HEK293T (cell line): ENCODE data around the gene NAALADL2.
"Not testable (repeated sequence)": the region's sequence is repeated elsewhere in the genome, so short reads cannot be mapped to it uniquely, and the experiment has no call there.

Experiments
- CTCF ChIA-PET: fragments of 350-600 bp; formaldehyde crosslinking; extraction: SDS; loops from one replicate; lab custom pipeline; 2021; ENCODE audit warnings: antibody characterized with exemption, inconsistent platforms; lab: Yijun Ruan, JAX
- POLR2A ChIA-PET: fragments of 350-600 bp; formaldehyde crosslinking; extraction: SDS; loops from one replicate; lab custom pipeline; 2020; ENCODE audit warnings: antibody characterized with exemption, inconsistent platforms; lab: Yijun Ruan, JAX
- DNase-seq: peaks from one replicate; pipeline ENCODE4 v3.0.0; 2012; ENCODE audit warnings: mixed read lengths; ENCODE audit errors: extremely low spot score
- ARNT ChIP-seq: fragments of 450-650 bp; IDR thresholded peaks from 2 replicates; pipeline ENCODE4 v1.6.1; 2017; ENCODE audit warnings: mild to moderate bottlenecking
- BHLHE40 ChIP-seq: fragments of 450-650 bp; IDR thresholded peaks from 2 replicates; pipeline ENCODE4 v1.6.1; 2016; ENCODE audit warnings: mild to moderate bottlenecking, moderate library complexity, borderline replicate concordance
- CTBP1 ChIP-seq: fragments of 450-650 bp; IDR thresholded peaks from 2 replicates; pipeline ENCODE4 v1.6.1; 2016; ENCODE audit warnings: borderline replicate concordance
- ELF4 ChIP-seq: fragments of 450-650 bp; IDR thresholded peaks from 2 replicates; pipeline ENCODE4 v1.6.1; 2017; ENCODE audit warnings: antibody characterized with exemption
- FOXA1 ChIP-seq: fragments of 450-650 bp; IDR thresholded peaks from 2 replicates; pipeline ENCODE4 v1.6.1; 2016; ENCODE audit warnings: mild to moderate bottlenecking
- FOXK2 ChIP-seq: fragments of 450-650 bp; IDR thresholded peaks from 2 replicates; pipeline ENCODE4 v1.6.1; 2016; ENCODE audit warnings: mild to moderate bottlenecking
- FOXM1 ChIP-seq: fragments of 450-650 bp; IDR thresholded peaks from 2 replicates; pipeline ENCODE4 v1.6.1; 2017; ENCODE audit warnings: mild to moderate bottlenecking, borderline replicate concordance
- HDGF ChIP-seq: fragments of 450-650 bp; IDR thresholded peaks from 2 replicates; pipeline ENCODE4 v1.6.1; 2017; ENCODE audit warnings: antibody characterized with exemption, borderline replicate concordance
- L3MBTL2 ChIP-seq: fragments of 450-650 bp; conservative IDR thresholded peaks from 2 replicates; pipeline ENCODE4 v1.6.1; 2016; ENCODE audit warnings: mild to moderate bottlenecking
- LEF1 ChIP-seq: fragments of 450-650 bp; IDR thresholded peaks from 2 replicates; pipeline ENCODE4 v1.6.1; 2017; ENCODE audit warnings: mild to moderate bottlenecking, borderline replicate concordance
- NFRKB ChIP-seq: fragments of 450-650 bp; IDR thresholded peaks from 2 replicates; pipeline ENCODE4 v1.6.1; 2016; ENCODE audit warnings: mild to moderate bottlenecking, moderate library complexity
- PKNOX1 ChIP-seq: fragments of 450-650 bp; IDR thresholded peaks from 2 replicates; pipeline ENCODE4 v1.6.1; 2016
- SP1 ChIP-seq: fragments of 450-650 bp; IDR thresholded peaks from 2 replicates; pipeline ENCODE4 v1.6.1; 2017
- SUZ12 ChIP-seq: fragments of 450-650 bp; IDR thresholded peaks from 2 replicates; pipeline ENCODE4 v1.6.1; 2016; ENCODE audit warnings: mild to moderate bottlenecking
- TARDBP ChIP-seq: fragments of 450-650 bp; IDR thresholded peaks from 2 replicates; pipeline ENCODE4 v1.6.1; 2016
- ZNF384 ChIP-seq: fragments of 450-650 bp; IDR thresholded peaks from 2 replicates; pipeline ENCODE4 v1.6.1; 2016

Gene NAALADL2

GRCh38 chr3:175356899-175357324 lies 497.8 kb downstream of the NAALADL2 start:
- ChIA-PET POLR2A (no interaction called here), CTCF (no interaction called here)
- no peak for DNase-seq
- TF ChIP-seq SP1 (no peak), SUZ12 (no peak), ARNT (no peak), ZNF384 (no peak), L3MBTL2 (no peak), ELF4 (no peak), NFRKB (no peak), FOXM1 (no peak), TARDBP (no peak), FOXA1 (no peak), PKNOX1 (no peak), FOXK2 (no peak), LEF1 (no peak), HDGF (no peak), CTBP1 (no peak), BHLHE40 (no peak)

DNA sequence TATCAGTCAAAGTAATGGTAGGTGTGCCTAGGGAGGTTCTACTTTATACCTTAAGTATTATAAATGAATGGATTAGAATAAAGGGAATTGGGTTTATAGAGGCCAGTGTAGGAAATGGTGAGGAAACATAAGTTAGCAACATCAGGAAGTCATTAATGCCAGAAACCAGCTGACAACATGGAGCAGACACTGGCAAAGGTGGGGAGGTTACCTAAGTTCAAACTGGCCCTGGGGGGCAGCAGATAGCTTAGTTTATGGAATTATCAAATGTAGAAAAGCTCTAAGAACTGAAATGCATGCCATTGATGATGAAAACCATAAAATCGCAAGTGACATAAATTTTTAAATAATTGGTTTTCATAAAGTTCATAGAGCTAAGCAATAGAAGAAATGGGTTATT lies 498.6 kb downstream of the NAALADL2 start:
- ChIA-PET CTCF (no interaction called here), POLR2A (no interaction called here)
- TF ChIP-seq LEF1 (no peak), BHLHE40 (no peak), ARNT (no peak), HDGF (no peak), CTBP1 (no peak), FOXM1 (no peak), SUZ12 (no peak), ZNF384 (no peak), SP1 (no peak), TARDBP (no peak), ELF4 (no peak), L3MBTL2 (no peak), FOXA1 (no peak), NFRKB (no peak), FOXK2 (no peak), PKNOX1 (no peak)
- no peak for DNase-seq

DNA sequence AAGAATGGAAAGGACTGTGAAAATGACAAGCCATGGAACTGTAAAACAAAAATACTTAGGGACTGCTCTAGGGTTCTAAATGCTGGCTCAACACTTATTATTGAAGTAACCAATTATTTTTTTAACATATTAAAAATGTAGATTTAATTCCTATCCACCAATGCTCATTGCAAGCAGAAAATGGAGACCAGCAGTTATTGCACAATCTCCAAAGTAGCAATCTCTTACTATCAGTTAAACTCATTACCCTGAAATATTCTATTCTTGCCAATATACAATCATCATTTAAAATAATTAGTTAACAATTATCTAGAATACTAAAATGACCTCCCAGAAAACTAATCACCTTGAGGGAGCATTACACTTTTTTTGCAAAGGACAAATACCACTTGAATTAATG lies 499.8 kb downstream of the NAALADL2 start:
- POLR2A ChIA-PET, result no interaction called here
- CTCF ChIA-PET, result no interaction called here
- no peak for DNase-seq
- TF ChIP-seq PKNOX1 (no peak), L3MBTL2 (no peak), NFRKB (no peak), BHLHE40 (no peak), TARDBP (no peak), ELF4 (no peak), SP1 (no peak), ZNF384 (no peak), HDGF (no peak), CTBP1 (no peak), FOXA1 (no peak), LEF1 (no peak), SUZ12 (no peak), FOXM1 (no peak), FOXK2 (no peak), ARNT (no peak)

GRCh38 chr3:175370426-175370825 lies 511.3 kb downstream of the NAALADL2 start:
- DNase-seq, CTCF ChIA-PET, POLR2A ChIA-PET: not testable (repeated sequence)

DNA sequence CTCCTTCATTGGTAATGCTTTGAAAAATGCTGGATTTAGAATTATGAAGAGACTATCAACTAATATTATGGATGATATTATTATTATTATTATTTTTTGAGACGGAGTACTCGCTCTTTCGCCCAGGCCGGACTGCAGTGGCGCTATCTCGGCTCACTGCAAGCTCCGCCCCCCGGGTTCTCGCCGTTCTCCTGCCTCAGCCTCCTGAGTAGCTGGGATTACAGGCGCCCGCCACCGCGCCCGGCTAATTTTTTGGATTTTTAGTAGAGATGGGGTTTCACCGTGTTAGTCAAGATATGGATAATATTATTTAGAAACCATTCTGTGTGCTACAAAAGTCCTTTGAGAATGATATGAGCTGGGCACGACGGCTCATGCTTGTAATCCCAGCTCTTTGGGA lies 512.1 kb downstream of the NAALADL2 start:
- DNase-seq, CTCF ChIA-PET, POLR2A ChIA-PET: not testable (repeated sequence)

DNA sequence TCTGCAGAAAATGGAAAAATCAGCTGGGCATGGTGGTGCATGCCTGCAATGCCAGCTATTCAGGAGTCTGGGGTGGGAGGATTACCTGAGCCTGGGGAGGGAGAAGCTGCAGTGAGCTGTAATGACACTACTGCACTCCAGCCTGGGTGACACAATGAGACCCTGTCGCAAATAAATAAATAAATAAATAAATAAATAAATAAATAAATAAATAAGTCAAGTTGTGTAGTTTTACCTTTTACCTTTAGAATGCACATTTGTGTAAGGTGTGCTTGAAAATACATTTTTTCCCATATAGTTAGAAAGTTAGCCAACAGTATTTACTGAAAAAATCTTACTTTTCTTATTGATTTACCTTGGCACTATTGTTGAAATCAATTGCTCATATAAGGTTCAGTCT lies 515.6 kb downstream of the NAALADL2 start:
- no peak for DNase-seq
- CTCF ChIA-PET, result no interaction called here
- TF ChIP-seq HDGF (no peak), FOXM1 (no peak), SUZ12 (no peak), CTBP1 (no peak), FOXK2 (no peak), BHLHE40 (no peak), NFRKB (no peak), LEF1 (no peak), ARNT (no peak), FOXA1 (no peak)
- POLR2A ChIA-PET, result no interaction called here

DNA sequence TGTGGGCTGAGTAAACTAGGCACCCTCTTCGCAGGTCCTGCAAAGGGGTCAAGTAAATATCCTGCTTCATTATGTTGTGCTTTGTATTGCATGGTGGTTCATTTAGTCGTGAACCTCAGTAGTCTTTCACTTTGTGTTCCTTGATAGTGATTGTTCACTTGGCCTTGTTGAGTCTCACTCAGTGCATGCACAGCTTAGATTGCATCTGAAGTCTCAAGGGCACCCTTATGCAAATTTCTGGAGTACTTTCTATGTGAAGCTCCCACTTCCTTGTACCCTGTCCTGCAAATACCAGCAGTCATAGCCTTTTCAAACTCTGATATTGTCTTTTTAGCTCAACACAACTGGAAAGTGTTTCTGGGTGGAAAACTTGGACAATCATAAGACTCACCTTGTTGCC lies 519.2 kb downstream of the NAALADL2 start:
- no peak for TF ChIP-seq SP1
- ChIA-PET CTCF (no interaction called here), POLR2A (no interaction called here)
- DNase-seq, result no peak
